HepG2 (cell line): ENCODE results near the gene PRR14. TPM values are rescaled to one million over a fixed set of nuclear protein-coding genes. Genes with fewer than 3 reads are reported as not detected.

Experiments
- ATM ChIP-seq: fragments of 450-650 bp; IDR thresholded peaks from 2 replicates; pipeline ENCODE4 v1.7.1; 2017; ENCODE audit warnings: mild to moderate bottlenecking, borderline replicate concordance
- FIP1L1 ChIP-seq: fragments of 200-400 bp; formaldehyde crosslinking; IDR thresholded peaks from 2 replicates; pipeline ENCODE4 v1.6.1; 2018; ENCODE audit warnings: low read depth, mild to moderate bottlenecking, low read length, moderate library complexity, borderline replicate concordance; ENCODE audit not compliant: insufficient read depth
- FOSL2 ChIP-seq: sonication (generic); formaldehyde crosslinking; IDR thresholded peaks from 2 replicates; pipeline ENCODE4 v1.4.0; 2020; ENCODE audit warnings: missing genetic modification reagents
- KLF9 ChIP-seq: IDR thresholded peaks from 2 replicates; pipeline ENCODE4 v1.6.1; 2016; ENCODE audit warnings: low read depth
- NCOA2 ChIP-seq: sonication (generic); formaldehyde crosslinking; IDR thresholded peaks from 2 replicates; pipeline ENCODE4 v1.8.0; 2022; ENCODE audit warnings: inconsistent platforms
- NFAT5 ChIP-seq: sonication (generic); formaldehyde crosslinking; IDR thresholded peaks from 2 replicates; pipeline ENCODE4 v1.4.0; 2020; ENCODE audit warnings: missing genetic modification reagents
- SKIL ChIP-seq: sonication (generic); formaldehyde crosslinking; IDR thresholded peaks from 2 replicates; pipeline ENCODE4 v1.8.0; 2022; ENCODE audit warnings: missing genetic modification reagents, mild to moderate bottlenecking, moderate library complexity, borderline replicate concordance
- TBL1XR1 ChIP-seq: fragments of 150-350 bp; IDR thresholded peaks from 2 replicates; pipeline ENCODE4 v1.6.1; 2014; ENCODE audit warnings: borderline replicate concordance, low read length; ENCODE audit not compliant: partially characterized antibody
- TBX3 ChIP-seq: fragments of 450-650 bp; IDR thresholded peaks from 2 replicates; pipeline ENCODE4 v1.6.1; 2017; ENCODE audit warnings: antibody characterized with exemption, mild to moderate bottlenecking, inconsistent platforms, borderline replicate concordance
- U2AF1 ChIP-seq: fragments of 200-400 bp; formaldehyde crosslinking; optimal IDR thresholded peaks from 2 replicates; pipeline ENCODE3; 2017; ENCODE audit warnings: mild to moderate bottlenecking, low read depth, low read length
- ZNF10 ChIP-seq: sonication (generic); formaldehyde crosslinking; IDR thresholded peaks from 2 replicates; pipeline ENCODE4 v1.4.0; 2020; ENCODE audit warnings: mild to moderate bottlenecking, low read depth, missing genetic modification reagents, borderline replicate concordance
- ZNF251 ChIP-seq: sonication (generic); formaldehyde crosslinking; IDR thresholded peaks from 2 replicates; pipeline ENCODE4 v1.9.0; 2021; ENCODE audit warnings: mild to moderate bottlenecking, missing genetic modification reagents
- ZNF605 ChIP-seq: sonication (generic); formaldehyde crosslinking; IDR thresholded peaks from 2 replicates; pipeline ENCODE4 v1.8.0; 2022; ENCODE audit warnings: mild to moderate bottlenecking, missing genetic modification reagents
- ZNF639 ChIP-seq: conservative IDR thresholded peaks from 2 replicates; pipeline ENCODE4 v1.6.1; 2018; ENCODE audit warnings: missing genetic modification reagents
- ZNF749 ChIP-seq: sonication (generic); formaldehyde crosslinking; IDR thresholded peaks from 2 replicates; pipeline ENCODE4 v1.8.0; 2022; ENCODE audit warnings: mild to moderate bottlenecking, missing genetic modification reagents, moderate library complexity, borderline replicate concordance
- ZNF777 ChIP-seq: sonication (generic); formaldehyde crosslinking; IDR thresholded peaks from 2 replicates; pipeline ENCODE4 v1.4.0; 2020; ENCODE audit warnings: missing genetic modification reagents
- ZSCAN5A ChIP-seq: sonication (generic); formaldehyde crosslinking; IDR thresholded peaks from 2 replicates; pipeline ENCODE4 v1.8.0; 2022; ENCODE audit warnings: mild to moderate bottlenecking, missing genetic modification reagents, borderline replicate concordance
- polyA plus RNA-seq, 8 experiments: library from polyadenylated mRNA; depleted of rRNA in 3 of 8; stranded (reverse) in 7 of 8; unstranded in 1 of 8; fragments of >200 nt; fragmentation: Illumina TruSeq in 4 of 8; extraction: Trizol in 4 of 8; gene quantifications; 2 replicates each; pipeline versions ENCODE4 v1.2.1 to v1.2.3, GENCODE V29; 2011 to 2016; ENCODE audit warnings: low read depth in 4 of 8, missing spikeins in 1 of 8, mixed read lengths in 1 of 8; ENCODE audit not compliant: insufficient read depth in 1 of 8
- total RNA-seq, 5 experiments: library from RNA; depleted of rRNA; stranded (reverse); fragments of >200 nt; fragmentation: Illumina TruSeq; extraction: Trizol; gene quantifications; 2 replicates each; pipeline ENCODE4 v1.2.3, GENCODE V29; 2016; ENCODE audit warnings: low read depth in 1 of 5

PRR14 gene
- total and polyA plus RNA-seq, 2 of the 13 experiments (the other 11 are each of a cell fraction or from before 2014, with no cell fraction given), result 8.4 to 11.0 TPM

GRCh38 chr16:30657866-30658730, 7.3 kb downstream of the PRR14 start, which contains the start of gene FBRS (continued):
- TF ChIP-seq NFAT5 (peak; percentile 33; the same call in 1 of the 2 replicates), ZNF251 (CRISPR knock-in tag) (no peak), ZNF749 (CRISPR knock-in tag) (peak; percentile 62; the same call in 1 of the 2 replicates), ZNF10 (no peak), FOSL2 (CRISPR knock-in tag) (peak; percentile 60), ZNF777 (peak; percentile 58), U2AF1 (peak; percentile 66), FIP1L1 (no peak; the same call in 1 of the 2 replicates), ZNF639 (peak; percentile 78), TBL1XR1 (peak; percentile 62), NCOA2 (CRISPR knock-in tag) (no peak), TBX3 (peak; percentile 79), ATM (no peak), ZNF605 (CRISPR knock-in tag) (peak; percentile 91), KLF9 (CRISPR knock-in tag) (0 out of 2 replicates have a peak, but pooled peaks have one; percentile 15), SKIL (peak; percentile 98), ZSCAN5A (CRISPR knock-in tag) (peak; percentile 16; the same call in 1 of the 2 replicates)
